GM12874 (cell line): Measurements from ENCODE around the gene CDKAL1.

Source experiments
- CTCF ChIP-seq: IDR thresholded peaks from 2 replicates; pipeline ENCODE4 v1.5.1; 2011; ENCODE audit warnings: low read depth, mild to moderate bottlenecking, control low read depth, low read length, moderate library complexity; ENCODE audit not compliant: insufficient read depth

The CDKAL1 gene

DNA sequence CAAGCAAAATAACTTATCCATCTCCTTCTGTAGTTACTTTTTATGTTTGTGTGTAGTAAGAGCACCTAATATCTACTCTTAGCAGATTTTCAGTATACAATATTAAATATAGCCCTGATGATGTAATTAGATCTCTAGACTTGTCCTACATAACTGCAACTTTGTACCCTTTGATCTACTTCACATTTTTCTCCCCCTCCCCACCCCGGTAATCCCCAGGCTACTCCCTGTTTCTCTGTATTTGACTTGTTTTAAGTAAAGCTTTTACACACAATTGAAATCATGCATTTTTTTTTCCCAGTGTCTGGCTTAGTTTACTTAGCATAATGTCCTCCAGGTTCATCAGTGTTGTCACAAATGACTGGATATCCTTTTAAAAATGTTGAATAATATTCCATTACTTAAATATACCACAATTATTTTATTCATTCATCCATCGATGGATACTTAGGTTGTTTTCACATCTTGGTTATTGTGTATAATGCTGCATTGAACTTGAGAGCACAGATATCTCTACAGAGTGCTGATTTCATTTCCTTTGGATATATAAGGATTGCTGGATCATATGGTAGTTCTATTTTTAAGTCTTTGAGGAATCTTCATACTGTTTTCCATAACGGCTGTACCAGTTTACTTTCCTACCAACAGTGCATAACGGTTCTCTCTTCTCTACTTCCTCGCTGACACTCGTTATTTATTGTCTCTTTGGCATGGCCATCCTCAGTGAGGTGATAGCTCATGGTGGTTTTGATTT is 212.7 kb downstream of the CDKAL1 start:
- no peak for TF ChIP-seq CTCF

DNA sequence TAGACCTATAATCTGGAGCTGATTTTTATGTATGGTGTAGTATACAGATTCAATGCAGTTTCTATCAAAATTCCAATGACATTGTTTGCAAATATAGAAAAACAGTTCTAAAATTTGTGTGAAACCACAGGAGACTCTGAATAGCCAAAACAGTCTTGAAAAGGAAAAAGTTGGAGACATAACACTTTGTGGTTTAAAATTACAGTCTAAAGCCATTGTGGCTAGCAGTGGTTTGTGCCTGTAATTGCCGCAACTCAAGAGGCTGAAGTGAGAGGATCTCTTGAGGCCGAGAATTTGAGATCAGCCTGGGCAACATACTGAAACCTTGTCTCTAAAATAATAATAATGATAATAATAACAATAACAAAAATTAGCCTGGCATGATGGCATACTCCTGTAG is 213.7 kb downstream of the CDKAL1 start:
- no peak for TF ChIP-seq CTCF

GRCh38 chr6:20751293-20751935 is 217.2 kb downstream of the CDKAL1 start:
- TF ChIP-seq CTCF = no peak

GRCh38 chr6:20755631-20756030 is 221.4 kb downstream of the CDKAL1 start:
- TF ChIP-seq CTCF = no peak

DNA sequence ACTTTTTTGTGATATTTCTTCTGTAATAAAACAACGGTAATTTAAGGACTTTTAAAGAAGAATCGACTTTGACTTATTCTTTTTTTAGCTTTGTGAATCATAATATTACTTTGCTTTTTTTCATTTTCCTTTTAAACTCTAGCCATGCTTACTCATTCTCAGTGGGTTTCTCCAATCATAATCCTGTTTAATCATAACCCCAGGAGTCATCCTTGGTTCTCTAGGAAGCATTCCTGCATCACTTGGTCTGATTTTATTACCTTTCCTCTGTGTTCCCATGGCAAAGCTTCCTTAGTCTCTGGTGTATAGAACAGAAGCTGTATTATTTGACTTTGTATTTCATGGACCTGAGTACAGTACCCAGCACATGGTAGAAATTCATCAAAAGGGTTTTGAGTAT is 223.5 kb downstream of the CDKAL1 start:
- no peak for TF ChIP-seq CTCF

GRCh38 chr6:20763296-20763695 is 229.0 kb downstream of the CDKAL1 start:
- TF ChIP-seq CTCF = no peak

- TF ChIP-seq CTCF = no peak
These were observed 235.4 kb downstream of the CDKAL1 start for GRCh38 chr6:20769631-20770030.
